Adipose tissue (tissue), 3 donors: ENCODE data around the gene C1orf198. TPM values are rescaled to one million over a fixed set of nuclear protein-coding genes. Genes with fewer than 3 reads are reported as not detected.
A peak's percentile ranks its signal among the peaks of the same experiment; 100 is the strongest.

ENCODE experiments used
- H3K27ac ChIP-seq: one replicate; pipeline ENCODE4 v1.5.1; 2013; ENCODE audit warnings: low read depth, low read length
- WGBS, 3 donors: extraction: QIAGEN DNeasy Blood & Tissue Kit; methylation state at CpG; one replicate each; pipeline ENCODE4 v1.1.7; 2013; 5-methylcytosine and 5-hydroxymethylcytosine counted together
- polyA plus RNA-seq, 3 donors: library from polyadenylated mRNA; stranded (reverse); fragments of 200-250 nt; gene quantifications; one replicate each; pipeline ENCODE4 v1.2.3, GENCODE V29; 2013
- donor health status: healthy with polysubstance abuse.
- donor health status: Bipolar disorder and iron deficiency.
- donor health status: healthy.

The C1orf198 gene
- polyA plus RNA-seq, 3 donors = 11.8 to 19.2 (median 15.0) TPM

- WGBS, 3 donors = 90 to 93% (median 91%) methylated on average over 2 of the region's 2 CpGs
- H3K27ac ChIP-seq = no peak overlapping the region
These were observed 27.1 kb upstream of the C1orf198 start for GRCh38 chr1:230895452-230895851.

- no peak overlapping the region for H3K27ac ChIP-seq
- 77 to 89% (median 86%) methylated on average over 5 of the region's 5 CpGs for WGBS, 3 donors
These were observed 26.3 kb upstream of the C1orf198 start for GRCh38 chr1:230894664-230895063.

GRCh38 chr1:230894032-230894431 is 25.7 kb upstream of the C1orf198 start:
- no peak overlapping the region for H3K27ac ChIP-seq
- 89 to 92% (median 90%) methylated on average over 6 of the region's 6 CpGs for WGBS, 3 donors

DNA sequence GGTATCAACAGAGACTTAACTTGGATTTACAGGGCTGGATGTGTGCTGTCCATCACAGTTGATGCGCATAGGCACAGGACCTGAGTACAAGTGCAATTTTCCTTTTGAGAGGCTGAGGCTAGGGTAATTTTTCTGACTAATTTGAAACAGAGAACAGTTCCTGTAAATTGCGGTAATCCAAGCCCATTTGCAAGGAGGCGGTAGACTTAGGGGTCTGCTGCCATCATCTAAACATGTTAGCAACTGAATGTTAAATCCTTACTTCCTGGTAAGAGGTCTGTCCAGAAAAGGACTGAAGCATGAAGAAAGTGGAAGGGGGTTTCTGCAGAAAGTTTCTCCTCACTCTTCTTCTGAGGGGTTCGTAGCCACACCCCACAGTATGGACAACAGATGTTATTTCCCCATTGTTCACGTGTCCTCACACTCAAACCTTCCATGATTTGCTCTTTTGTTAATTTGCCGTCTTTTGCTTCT is 23.7 kb upstream of the C1orf198 start:
- no peak overlapping the region for H3K27ac ChIP-seq
- WGBS, 3 donors = 82 to 83% (median 83%) methylated on average over 6 of the region's 6 CpGs

GRCh38 chr1:230891413-230891812 is 23.1 kb upstream of the C1orf198 start:
- H3K27ac ChIP-seq = no peak overlapping the region
- 46 to 65% (median 54%) methylated on average over 2 of the region's 2 CpGs for WGBS, 3 donors

DNA sequence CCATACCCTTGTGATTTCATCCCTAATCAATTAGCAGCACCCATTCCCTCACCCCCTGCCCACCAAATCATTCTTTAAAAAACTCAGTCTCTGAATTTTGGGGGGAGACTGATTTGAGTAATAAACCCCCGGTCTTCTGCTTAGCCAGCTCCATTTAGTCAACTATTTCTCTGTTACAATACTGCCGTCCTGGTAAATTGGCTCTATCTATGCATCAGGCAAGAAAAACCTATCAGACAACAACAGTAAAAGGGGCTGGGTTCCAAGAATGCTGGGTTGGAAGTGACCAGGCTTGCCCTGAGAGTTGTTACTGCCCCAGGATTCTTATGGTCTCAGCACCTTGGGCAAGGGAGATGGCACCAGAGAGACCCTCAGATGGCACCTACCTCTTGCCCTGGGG is 16.3 kb upstream of the C1orf198 start:
- WGBS, 3 donors = 88 to 94% (median 89%) methylated on average over 2 of the region's 2 CpGs
- no peak overlapping the region for H3K27ac ChIP-seq

GRCh38 chr1:230883967-230884366 is 15.6 kb upstream of the C1orf198 start:
- 63 to 87% (median 67%) methylated on average over 4 of the region's 4 CpGs for WGBS, 3 donors
- H3K27ac ChIP-seq = no peak overlapping the region

DNA sequence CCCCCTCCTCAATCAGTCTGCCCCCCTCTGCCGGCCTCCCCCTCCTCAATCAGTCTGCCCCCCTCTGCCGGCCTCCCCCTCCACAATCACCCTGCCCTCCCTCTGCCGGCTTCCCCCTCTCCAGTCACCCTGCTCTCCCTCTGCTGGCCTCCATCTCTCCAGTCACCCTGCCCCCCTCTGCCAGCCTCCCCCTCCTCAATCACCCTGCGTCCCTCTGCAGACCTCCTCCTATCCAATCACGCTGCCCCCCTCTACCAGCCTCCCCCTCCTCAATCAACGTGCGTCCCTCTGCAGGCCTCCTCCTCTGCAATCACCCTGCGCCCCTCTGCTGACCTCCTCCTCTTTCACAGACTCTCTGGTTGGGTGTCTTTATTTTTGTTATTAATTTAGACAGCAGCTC is 11.5 kb upstream of the C1orf198 start:
- H3K27ac ChIP-seq = no peak overlapping the region
- 31 to 50% (median 36%) methylated on average over 8 of the region's 8 CpGs for WGBS, 3 donors

GRCh38 chr1:230878591-230878990 is 10.3 kb upstream of the C1orf198 start:
- 30 to 45% (median 33%) methylated on average over 5 of the region's 5 CpGs for WGBS, 3 donors
- no peak overlapping the region for H3K27ac ChIP-seq

- WGBS, 3 donors = 91 to 95% (median 92%) methylated on average over 4 of the region's 4 CpGs
These were observed 9.7 kb upstream of the C1orf198 start for GRCh38 chr1:230877924-230878590.

GRCh38 chr1:230877146-230877923 is 9.0 kb upstream of the C1orf198 start:
- H3K27ac ChIP-seq = no peak overlapping the region
- 82 to 88% (median 87%) methylated on average over 14 of the region's 14 CpGs for WGBS, 3 donors

More at GRCh38 chr1:230877924-230878590, 9.7 kb upstream of the C1orf198 start:
- H3K27ac ChIP-seq = no peak overlapping the region

- H3K27ac ChIP-seq = no peak overlapping the region
- WGBS, 3 donors = 83 to 94% (median 93%) methylated on average over 6 of the region's 6 CpGs
These were observed 8.3 kb upstream of the C1orf198 start for GRCh38 chr1:230876660-230877059.

- 91 to 96% (median 95%) methylated on average over 8 of the region's 8 CpGs for WGBS, 3 donors
- H3K27ac ChIP-seq = no peak overlapping the region
These were observed 7.0 kb upstream of the C1orf198 start for GRCh38 chr1:230875370-230875769.

GRCh38 chr1:230870916-230871315 is 2.6 kb upstream of the C1orf198 start:
- 95 to 98% (median 98%) methylated on average over 4 of the region's 4 CpGs for WGBS, 3 donors
- H3K27ac ChIP-seq = no peak overlapping the region

DNA sequence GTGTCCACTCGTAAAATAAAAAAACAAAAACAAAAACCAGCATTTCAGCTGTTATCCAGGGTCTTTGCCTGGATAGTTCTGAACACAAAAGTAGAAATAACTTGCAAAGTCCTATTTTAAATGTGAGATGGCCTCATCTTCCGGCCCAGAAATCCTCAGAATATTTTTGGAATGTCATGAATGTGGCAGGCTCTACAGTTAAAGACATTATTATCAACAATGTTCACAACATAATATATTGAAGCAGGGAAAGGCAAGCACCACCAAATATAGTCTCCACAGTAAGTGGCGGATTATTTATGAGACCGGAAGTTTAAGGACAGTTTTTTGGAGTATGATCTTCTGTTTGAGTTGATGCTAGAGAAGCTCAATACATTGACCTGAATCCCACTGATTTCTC is 1.2 kb upstream of the C1orf198 start:
- 66 to 81% (median 78%) methylated on average over 4 of the region's 4 CpGs for WGBS, 3 donors

GRCh38 chr1:230868736-230869385 is 540 bp upstream of the C1orf198 start:
- no peak overlapping the region for H3K27ac ChIP-seq
- 6 to 10% (median 7%) methylated on average over 36 to 40 of the region's 40 CpGs for WGBS, 3 donors

More for the DNA sequence above, 1.2 kb upstream of the C1orf198 start:
- H3K27ac ChIP-seq = no peak overlapping the region

DNA sequence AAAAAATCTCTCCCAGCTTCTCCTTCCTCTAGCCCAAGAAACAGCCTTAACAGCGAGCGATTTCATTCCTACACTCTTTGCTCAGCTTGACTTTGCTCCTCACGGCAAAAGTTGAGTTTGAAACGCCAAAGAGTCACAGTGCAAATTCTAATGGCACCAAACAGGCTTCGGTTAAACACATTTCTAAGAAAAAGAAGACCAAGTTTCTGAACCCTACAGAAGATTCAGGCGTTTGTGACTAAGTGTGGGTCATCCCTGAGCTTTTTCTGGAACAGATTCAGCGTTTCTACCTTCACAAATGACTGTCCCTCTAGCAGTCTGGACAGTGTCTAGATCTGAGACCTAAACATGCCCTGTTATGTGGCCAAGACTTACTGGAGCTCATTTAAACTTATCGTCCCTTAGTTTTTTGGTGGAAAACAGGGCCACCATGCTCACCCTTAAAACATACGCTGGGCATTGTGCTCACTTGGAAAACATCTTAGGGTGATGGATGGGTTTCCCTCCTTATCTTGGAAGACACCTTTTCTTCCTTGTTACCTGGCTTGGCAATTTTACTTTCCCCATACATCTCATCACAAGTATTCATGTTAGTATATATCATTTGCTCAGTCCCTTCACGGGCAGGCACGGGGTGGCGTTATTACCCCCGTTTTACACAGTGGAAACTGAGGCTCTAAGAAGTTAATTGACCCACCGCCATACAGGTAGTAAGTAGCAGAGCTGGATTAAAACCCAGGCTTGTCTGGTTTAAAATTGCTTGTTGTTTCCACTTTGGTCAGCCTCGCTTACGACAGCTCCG is 1.0 kb downstream of the C1orf198 start:
- H3K27ac ChIP-seq = peak overlapping the region; percentile 7
- WGBS, 3 donors = 12 to 25% (median 19%) methylated on average over 17 of the region's 17 CpGs
